Fibroblast of the aortic adventitia (primary cell): ENCODE results near the gene EFNA4. TPM values are rescaled to one million over a fixed set of nuclear protein-coding genes. Genes with fewer than 3 reads are reported as not detected.
A peak's percentile ranks its signal among the peaks of the same experiment; 100 is the strongest.

Experiments
- DNase-seq: peaks from one replicate; pipeline ENCODE4 v3.0.0-alpha.2; 2010; ENCODE audit warnings: low read depth
- H3K4me3 ChIP-seq: 2 replicates; pipeline ENCODE4 v1.5.1; 2011; ENCODE audit warnings: low read depth, mild to moderate bottlenecking, control low read depth, low read length, moderate library complexity
- total RNA-seq: library from RNA; depleted of rRNA; stranded (reverse); fragments of >200 nt; gene quantifications from 2 replicates; pipeline ENCODE4 v1.2.3, GENCODE V29; 2012; ENCODE audit warnings: low replicate concordance
- TF ChIP-seq, protein P1 (sequence below): IDR thresholded peaks from 2 replicates; pipeline ENCODE4 v1.5.1; 2011; ENCODE audit warnings: mild to moderate bottlenecking, low read length, control low read depth, inconsistent platforms; ENCODE audit not compliant: insufficient read depth

EFNA4 gene
- total RNA-seq, 1 donor = 2.4 TPM

DNA sequence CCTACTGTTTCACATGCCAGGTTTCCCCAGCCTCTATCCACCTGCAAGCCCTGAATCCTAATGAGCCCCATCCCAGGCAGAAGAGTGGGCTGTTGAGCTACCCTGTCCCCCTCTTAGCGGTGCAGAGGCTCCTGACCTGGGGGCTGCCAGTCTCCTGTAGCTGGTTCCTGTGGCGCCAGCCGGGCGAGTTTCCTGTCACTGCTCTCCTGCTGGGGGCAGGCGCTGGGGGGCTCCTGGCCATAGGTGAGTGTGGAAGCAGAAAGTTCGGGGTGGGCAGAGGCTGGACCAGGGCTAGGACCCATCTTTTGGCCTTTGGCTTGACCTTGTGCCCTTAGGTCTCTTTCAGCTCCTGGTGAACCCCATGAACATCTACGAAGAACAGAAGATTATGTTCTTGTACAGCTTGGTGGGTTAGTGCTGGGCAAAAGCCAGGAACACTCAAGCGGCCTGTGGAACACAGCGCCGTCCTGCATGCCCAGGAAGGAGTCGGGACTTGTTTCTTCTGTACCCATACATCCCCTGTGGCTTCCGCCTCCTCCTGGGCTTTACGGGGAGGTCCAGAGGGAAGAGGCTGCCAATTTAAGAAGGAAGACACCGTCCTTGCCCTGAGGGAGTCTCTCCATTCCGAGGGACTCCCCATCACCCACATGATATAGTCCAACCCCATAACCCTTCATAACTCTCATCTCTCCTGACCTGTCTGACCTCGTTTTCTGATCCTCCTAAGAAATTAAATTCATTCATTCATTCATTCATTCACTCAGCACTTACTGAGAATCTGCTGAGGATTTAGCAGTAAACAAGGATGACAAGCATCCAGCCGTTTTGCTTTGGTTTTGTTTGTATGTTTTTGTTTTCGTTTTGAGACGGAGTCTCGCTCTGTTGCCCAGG is 29.0 kb upstream of the EFNA4 start:
- TF ChIP-seq, protein P1, sequence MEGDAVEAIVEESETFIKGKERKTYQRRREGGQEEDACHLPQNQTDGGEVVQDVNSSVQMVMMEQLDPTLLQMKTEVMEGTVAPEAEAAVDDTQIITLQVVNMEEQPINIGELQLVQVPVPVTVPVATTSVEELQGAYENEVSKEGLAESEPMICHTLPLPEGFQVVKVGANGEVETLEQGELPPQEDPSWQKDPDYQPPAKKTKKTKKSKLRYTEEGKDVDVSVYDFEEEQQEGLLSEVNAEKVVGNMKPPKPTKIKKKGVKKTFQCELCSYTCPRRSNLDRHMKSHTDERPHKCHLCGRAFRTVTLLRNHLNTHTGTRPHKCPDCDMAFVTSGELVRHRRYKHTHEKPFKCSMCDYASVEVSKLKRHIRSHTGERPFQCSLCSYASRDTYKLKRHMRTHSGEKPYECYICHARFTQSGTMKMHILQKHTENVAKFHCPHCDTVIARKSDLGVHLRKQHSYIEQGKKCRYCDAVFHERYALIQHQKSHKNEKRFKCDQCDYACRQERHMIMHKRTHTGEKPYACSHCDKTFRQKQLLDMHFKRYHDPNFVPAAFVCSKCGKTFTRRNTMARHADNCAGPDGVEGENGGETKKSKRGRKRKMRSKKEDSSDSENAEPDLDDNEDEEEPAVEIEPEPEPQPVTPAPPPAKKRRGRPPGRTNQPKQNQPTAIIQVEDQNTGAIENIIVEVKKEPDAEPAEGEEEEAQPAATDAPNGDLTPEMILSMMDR = no peak
- no peak overlapping the region for H3K4me3 ChIP-seq
- no peak for DNase-seq

GRCh38 chr1:155035936-155036335 is 27.6 kb upstream of the EFNA4 start:
- TF ChIP-seq, protein P1 = no peak
- no peak overlapping the region for H3K4me3 ChIP-seq
- DNase-seq = no peak

DNA sequence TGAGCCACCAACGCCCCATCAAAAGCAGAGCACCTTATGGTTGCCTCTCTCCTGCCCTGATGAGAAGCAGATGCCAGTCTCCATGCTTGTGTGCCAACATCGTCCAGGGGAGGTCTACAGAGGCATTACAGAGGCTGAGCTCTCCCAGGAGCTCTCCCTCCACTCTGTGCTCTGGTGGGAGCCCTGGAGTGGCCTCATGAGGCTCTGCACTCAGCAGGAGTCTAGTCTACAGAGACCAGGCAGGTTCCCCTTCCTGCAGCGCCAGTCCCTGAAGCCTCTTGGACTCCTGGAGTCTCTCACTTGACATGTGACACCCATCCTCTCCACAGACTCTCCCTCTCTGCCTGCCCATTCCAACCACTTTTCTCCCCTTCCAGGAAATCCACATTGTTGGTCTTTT is 26.5 kb upstream of the EFNA4 start:
- TF ChIP-seq, protein P1 = no peak
- no peak for DNase-seq
- no peak overlapping the region for H3K4me3 ChIP-seq

DNA sequence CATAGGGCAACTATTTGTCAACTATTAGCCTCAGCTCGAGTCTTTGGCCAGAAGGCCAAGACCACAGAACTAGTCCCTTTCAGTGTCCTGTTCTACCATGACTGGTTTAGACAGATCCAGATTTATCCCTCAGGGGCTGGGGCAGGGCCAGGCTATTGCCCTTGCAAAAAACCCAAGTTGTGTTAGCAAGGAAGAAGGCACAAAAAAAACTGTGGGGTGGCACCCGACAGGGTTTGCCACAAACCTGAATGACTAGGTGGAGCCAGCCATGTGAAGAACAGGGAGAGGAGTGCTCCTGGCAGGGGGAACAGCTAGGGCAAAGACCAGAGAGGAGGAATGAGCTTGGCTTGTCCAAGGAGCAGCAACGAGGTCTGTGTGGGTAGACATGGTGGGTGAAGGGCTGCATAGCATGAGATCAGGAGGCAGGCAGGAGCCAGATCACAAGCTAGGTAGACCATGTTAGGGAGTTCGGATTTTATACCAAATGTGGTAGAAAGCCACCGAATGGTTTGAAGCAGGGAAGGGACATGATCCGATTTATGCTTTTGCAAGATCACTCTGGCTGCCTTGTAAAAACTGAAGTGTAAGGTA is 25.6 kb upstream of the EFNA4 start:
- H3K4me3 ChIP-seq = no peak overlapping the region
- no peak for DNase-seq
- TF ChIP-seq, protein P1 = no peak

DNA sequence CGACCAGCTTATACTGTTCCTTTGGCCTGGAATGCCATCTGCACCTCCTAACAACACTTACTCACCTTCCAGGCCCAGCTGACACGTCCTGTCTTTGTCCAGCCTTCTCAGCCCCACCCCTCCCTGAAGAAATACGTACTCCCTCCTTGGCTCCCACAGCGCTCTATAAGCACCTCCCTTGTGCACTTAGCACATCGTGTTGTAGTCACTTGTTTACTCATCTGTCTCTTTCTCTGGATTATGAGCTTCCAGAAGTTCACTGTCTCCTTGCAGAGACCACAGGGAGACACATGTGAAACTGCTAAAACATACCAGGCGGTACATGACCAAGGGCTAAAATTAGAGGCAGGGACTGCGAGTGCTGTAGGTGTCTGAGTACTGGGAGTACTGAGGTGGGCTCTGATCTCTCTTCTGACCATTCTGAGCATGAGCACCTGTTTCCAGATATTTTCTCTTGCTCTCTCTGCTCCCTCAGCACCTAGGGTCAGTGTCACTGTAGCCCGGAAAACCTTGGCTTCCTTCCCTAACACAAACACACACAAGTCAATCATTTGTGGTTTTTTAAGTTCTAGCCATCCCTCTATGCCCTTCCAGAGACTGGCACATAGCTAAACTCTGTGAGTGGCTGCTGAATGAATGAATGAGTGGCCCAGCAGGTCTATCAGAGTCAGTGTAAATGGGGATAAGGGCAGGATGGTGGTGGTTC is 24.8 kb upstream of the EFNA4 start:
- TF ChIP-seq, protein P1 = no peak
- no peak overlapping the region for H3K4me3 ChIP-seq
- DNase-seq = peak; percentile 17

- DNase-seq = no peak
- TF ChIP-seq, protein P1 = no peak
- H3K4me3 ChIP-seq = no peak overlapping the region
Observed at GRCh38 chr1:155039308-155039669, 24.3 kb upstream of the EFNA4 start.
